ENCODE measurements around the gene FAM114A2.

Gene FAM114A2

GRCh38 chr5:154047324-154047723 lies 8.6 kb upstream of the FAM114A2 start:
- no peak for DNase-seq (ENCODE audit: low read depth, low spot score)
- TF ChIP-seq YY1 (IDR thresholded peaks at IDR 0.05; ENCODE audit: insufficient read depth, insufficient read length) (no peak), ZNF274 (IDR thresholded peaks at IDR 0.05; ENCODE audit: low read depth, low read length) (no peak), SUZ12 (IDR thresholded peaks at IDR 0.05; ENCODE audit: extremely low read depth, insufficient read depth, insufficient read length) (no peak)

GRCh38 chr5:154046486-154046885 lies 7.8 kb upstream of the FAM114A2 start:
- TF ChIP-seq SUZ12 (IDR thresholded peaks at IDR 0.05; ENCODE audit: extremely low read depth, insufficient read depth, insufficient read length) (no peak), YY1 (IDR thresholded peaks at IDR 0.05; ENCODE audit: insufficient read depth, insufficient read length) (no peak), ZNF274 (IDR thresholded peaks at IDR 0.05; ENCODE audit: low read depth, low read length) (no peak)
- DNase-seq (ENCODE audit: low read depth, low spot score) = no peak
- H3K27me3 ChIP-seq (ENCODE audit: insufficient read depth, insufficient read length) = no peaks in the 10 kb centered on the region
- H3K36me3 ChIP-seq (ENCODE audit: insufficient read depth, insufficient read length, low read length) = peaks cover 19% of the 10 kb centered on the region
- no peaks in the 10 kb centered on the region for H3K4me1 ChIP-seq (ENCODE audit: insufficient read depth, insufficient read length)
- H3K9ac ChIP-seq (ENCODE audit: insufficient read length, low read depth) = no peak overlapping the region
- H3K9me3 ChIP-seq (ENCODE audit: insufficient read depth, low read length) = no peaks in the 10 kb centered on the region
- no peak overlapping the region for H3K4me3 ChIP-seq (ENCODE audit: insufficient read length, low read depth)

More at GRCh38 chr5:154047324-154047723, 8.6 kb upstream of the FAM114A2 start:
- H3K27me3 ChIP-seq (ENCODE audit: insufficient read depth, insufficient read length) = no peaks in the 10 kb centered on the region
- H3K9me3 ChIP-seq (ENCODE audit: insufficient read depth, low read length) = no peaks in the 10 kb centered on the region
- H3K4me1 ChIP-seq (ENCODE audit: insufficient read depth, insufficient read length) = no peaks in the 10 kb centered on the region
- no peak overlapping the region for H3K9ac ChIP-seq (ENCODE audit: insufficient read length, low read depth)
- H3K36me3 ChIP-seq (ENCODE audit: insufficient read depth, insufficient read length, low read length) = peaks cover 23% of the 10 kb centered on the region
- no peak overlapping the region for H3K4me3 ChIP-seq (ENCODE audit: insufficient read length, low read depth)

GRCh38 chr5:154044581-154044980 lies 5.9 kb upstream of the FAM114A2 start:
- no peaks in the 10 kb centered on the region for H3K9me3 ChIP-seq (ENCODE audit: insufficient read depth, low read length)
- H3K27me3 ChIP-seq (ENCODE audit: insufficient read depth, insufficient read length) = no peaks in the 10 kb centered on the region
- H3K4me3 ChIP-seq (ENCODE audit: insufficient read length, low read depth) = no peak overlapping the region
- no peaks in the 10 kb centered on the region for H3K4me1 ChIP-seq (ENCODE audit: insufficient read depth, insufficient read length)
- H3K36me3 ChIP-seq (ENCODE audit: insufficient read depth, insufficient read length, low read length) = peaks cover 15% of the 10 kb centered on the region
- no peak overlapping the region for H3K9ac ChIP-seq (ENCODE audit: insufficient read length, low read depth)
- DNase-seq (ENCODE audit: low read depth, low spot score) = no peak
- TF ChIP-seq YY1 (IDR thresholded peaks at IDR 0.05; ENCODE audit: insufficient read depth, insufficient read length) = no peak
- TF ChIP-seq ZNF274 (IDR thresholded peaks at IDR 0.05; ENCODE audit: low read depth, low read length) = no peak
- TF ChIP-seq SUZ12 (IDR thresholded peaks at IDR 0.05; ENCODE audit: extremely low read depth, insufficient read depth, insufficient read length) = no peak

- peaks cover 13% of the 10 kb centered on the region for H3K36me3 ChIP-seq (ENCODE audit: insufficient read depth, insufficient read length, low read length)
- H3K4me1 ChIP-seq (ENCODE audit: insufficient read depth, insufficient read length) = no peaks in the 10 kb centered on the region
- no peak for TF ChIP-seq SUZ12 (IDR thresholded peaks at IDR 0.05; ENCODE audit: extremely low read depth, insufficient read depth, insufficient read length)
- no peak for TF ChIP-seq YY1 (IDR thresholded peaks at IDR 0.05; ENCODE audit: insufficient read depth, insufficient read length)
- no peak for TF ChIP-seq ZNF274 (IDR thresholded peaks at IDR 0.05; ENCODE audit: low read depth, low read length)
Measured at GRCh38 chr5:154044099-154044498, 5.4 kb upstream of the FAM114A2 start.

GRCh38 chr5:154042766-154043165 lies 4.1 kb upstream of the FAM114A2 start:
- TF ChIP-seq SUZ12 (IDR thresholded peaks at IDR 0.05; ENCODE audit: extremely low read depth, insufficient read depth, insufficient read length) = no peak
- no peak for TF ChIP-seq YY1 (IDR thresholded peaks at IDR 0.05; ENCODE audit: insufficient read depth, insufficient read length)
- no peak for TF ChIP-seq ZNF274 (IDR thresholded peaks at IDR 0.05; ENCODE audit: low read depth, low read length)
- no peak for DNase-seq (ENCODE audit: low read depth, low spot score)
- H3K9ac ChIP-seq (ENCODE audit: insufficient read length, low read depth) = no peak overlapping the region

More at GRCh38 chr5:154044099-154044498, 5.4 kb upstream of the FAM114A2 start:
- H3K9me3 ChIP-seq (ENCODE audit: insufficient read depth, low read length) = no peaks in the 10 kb centered on the region
- no peaks in the 10 kb centered on the region for H3K27me3 ChIP-seq (ENCODE audit: insufficient read depth, insufficient read length)
- no peak overlapping the region for H3K9ac ChIP-seq (ENCODE audit: insufficient read length, low read depth)
- no peak for DNase-seq (ENCODE audit: low read depth, low spot score)
- H3K4me3 ChIP-seq (ENCODE audit: insufficient read length, low read depth) = no peak overlapping the region

GRCh38 chr5:154039458-154039829 lies 734 bp upstream of the FAM114A2 start:
- H3K9ac ChIP-seq (ENCODE audit: insufficient read length, low read depth) = peak overlapping the region; percentile 94
- no peaks in the 10 kb centered on the region for H3K9me3 ChIP-seq (ENCODE audit: insufficient read depth, low read length)
- no peak for DNase-seq (ENCODE audit: low read depth, low spot score)
- no peaks in the 10 kb centered on the region for H3K27me3 ChIP-seq (ENCODE audit: insufficient read depth, insufficient read length)
- no peaks in the 10 kb centered on the region for H3K4me1 ChIP-seq (ENCODE audit: insufficient read depth, insufficient read length)
- H3K36me3 ChIP-seq (ENCODE audit: insufficient read depth, insufficient read length, low read length) = peaks cover 7% of the 10 kb centered on the region
- TF ChIP-seq ZNF274 (IDR thresholded peaks at IDR 0.05; ENCODE audit: low read depth, low read length) (no peak), YY1 (IDR thresholded peaks at IDR 0.05; ENCODE audit: insufficient read depth, insufficient read length) (no peak), SUZ12 (IDR thresholded peaks at IDR 0.05; ENCODE audit: extremely low read depth, insufficient read depth, insufficient read length) (no peak)
- H3K4me3 ChIP-seq (ENCODE audit: insufficient read length, low read depth) = peak overlapping the region; percentile 94

More at GRCh38 chr5:154042766-154043165, 4.1 kb upstream of the FAM114A2 start:
- no peaks in the 10 kb centered on the region for H3K4me1 ChIP-seq (ENCODE audit: insufficient read depth, insufficient read length)
- H3K27me3 ChIP-seq (ENCODE audit: insufficient read depth, insufficient read length) = no peaks in the 10 kb centered on the region
- peaks cover 13% of the 10 kb centered on the region for H3K36me3 ChIP-seq (ENCODE audit: insufficient read depth, insufficient read length, low read length)
- no peaks in the 10 kb centered on the region for H3K9me3 ChIP-seq (ENCODE audit: insufficient read depth, low read length)
- H3K4me3 ChIP-seq (ENCODE audit: insufficient read length, low read depth) = no peak overlapping the region

- no peak for TF ChIP-seq SUZ12 (IDR thresholded peaks at IDR 0.05; ENCODE audit: extremely low read depth, insufficient read depth, insufficient read length)
- no peak for TF ChIP-seq ZNF274 (IDR thresholded peaks at IDR 0.05; ENCODE audit: low read depth, low read length)
- TF ChIP-seq YY1 (IDR thresholded peaks at IDR 0.05; ENCODE audit: insufficient read depth, insufficient read length) = no peak
- DNase-seq (ENCODE audit: low read depth, low spot score) = no peak
- H3K9me3 ChIP-seq (ENCODE audit: insufficient read depth, low read length) = no peaks in the 10 kb centered on the region
- H3K9ac ChIP-seq (ENCODE audit: insufficient read length, low read depth) = peak overlapping the region; percentile 94
- no peaks in the 10 kb centered on the region for H3K27me3 ChIP-seq (ENCODE audit: insufficient read depth, insufficient read length)
- peak overlapping the region; percentile 94 for H3K4me3 ChIP-seq (ENCODE audit: insufficient read length, low read depth)
- no peaks in the 10 kb centered on the region for H3K4me1 ChIP-seq (ENCODE audit: insufficient read depth, insufficient read length)
- peaks cover 7% of the 10 kb centered on the region for H3K36me3 ChIP-seq (ENCODE audit: insufficient read depth, insufficient read length, low read length)
Measured at GRCh38 chr5:154038261-154038706, 426 bp downstream of the FAM114A2 start.

Data from NT2/D1 (cell line).